ENCODE data around the gene TNFRSF18.
"Not testable (repeated sequence)": the region's sequence is repeated elsewhere in the genome, so short reads cannot be mapped to it uniquely, and the experiment has no call there.

TNFRSF18 gene

GRCh38 chr1:1198423-1199140 lies 7.8 kb downstream of the TNFRSF18 start:
- no peak overlapping the region for H3K27ac ChIP-seq (ENCODE audit: low read depth, low read length)
- H3K9ac ChIP-seq (ENCODE audit: low read depth, low read length): no peak overlapping the region
- 0 out of 2 replicates have a peak, but pooled peaks cover 7% of the 10 kb centered on the region for H3K9me3 ChIP-seq (ENCODE audit: insufficient read depth, low read depth, low read length)
- H3K4me1 ChIP-seq (ENCODE audit: insufficient read depth, low read length): no peaks in the 10 kb centered on the region
- no peak overlapping the region for H3K4me3 ChIP-seq (ENCODE audit: low read length)
- peaks cover 14% of the 10 kb centered on the region for H3K27me3 ChIP-seq (ENCODE audit: insufficient read depth, low read length)
- no peaks in the 10 kb centered on the region for H3K36me3 ChIP-seq (ENCODE audit: insufficient read depth, low read length)
- 92% methylated on average over 23 of the region's 23 CpGs for WGBS

DNA sequence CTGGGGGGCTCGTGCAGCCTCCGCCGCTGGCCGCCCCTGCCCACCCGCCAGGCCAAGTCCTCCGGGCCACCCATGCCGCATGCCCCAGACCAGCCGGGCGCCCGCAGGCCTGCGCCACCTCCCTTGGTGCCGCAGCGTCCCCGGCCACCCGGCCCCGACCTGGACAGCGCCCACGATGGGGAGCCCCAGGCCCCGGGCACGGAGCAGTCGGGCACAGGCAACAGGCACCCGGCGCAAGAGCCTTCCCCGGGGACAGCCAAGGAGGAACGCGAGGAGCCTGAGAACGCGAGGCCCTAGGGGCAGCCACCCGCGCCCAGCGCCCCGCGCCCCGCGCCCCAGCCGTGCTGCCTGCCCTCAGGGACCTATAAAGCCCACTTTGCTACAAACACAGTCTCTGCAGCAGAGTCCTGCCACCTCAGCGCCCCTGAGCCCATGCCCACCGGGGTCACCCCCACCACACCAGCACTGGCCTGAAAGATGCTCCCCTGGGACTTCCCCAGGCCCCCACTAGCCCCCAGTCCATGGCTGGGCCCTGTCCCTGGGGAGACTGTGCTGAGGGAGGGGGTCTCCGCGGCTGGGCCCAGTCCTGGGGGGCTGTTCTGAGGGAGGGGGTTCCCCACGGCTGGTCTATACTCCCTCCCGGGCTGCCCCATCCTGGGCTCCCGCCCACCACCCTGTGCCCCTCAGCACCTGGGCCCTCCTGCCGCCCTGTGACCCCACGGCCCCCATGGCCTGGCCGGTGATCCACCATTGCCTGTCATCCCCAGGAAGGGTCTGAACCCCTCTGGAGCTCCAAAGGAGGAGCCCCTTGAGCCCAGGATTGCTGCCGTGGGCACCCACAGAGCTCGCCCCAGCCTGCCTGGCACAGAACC lies 8.6 kb downstream of the TNFRSF18 start:
- Histone ChIP-seq H3K4me1 (ENCODE audit: insufficient read depth, low read length) (no peaks in the 10 kb centered on the region), H3K4me3 (ENCODE audit: low read length) (no peak overlapping the region), H3K9me3 (ENCODE audit: insufficient read depth, low read depth, low read length) (0 out of 2 replicates have a peak, but pooled peaks cover 7% of the 10 kb centered on the region), H3K36me3 (ENCODE audit: insufficient read depth, low read length) (no peaks in the 10 kb centered on the region), H3K27me3 (ENCODE audit: insufficient read depth, low read length) (peaks cover 10% of the 10 kb centered on the region), H3K9ac (ENCODE audit: low read depth, low read length) (no peak overlapping the region), H3K27ac (ENCODE audit: low read depth, low read length) (no peak overlapping the region)
- 93% methylated on average over 48 of the region's 48 CpGs for WGBS

DNA sequence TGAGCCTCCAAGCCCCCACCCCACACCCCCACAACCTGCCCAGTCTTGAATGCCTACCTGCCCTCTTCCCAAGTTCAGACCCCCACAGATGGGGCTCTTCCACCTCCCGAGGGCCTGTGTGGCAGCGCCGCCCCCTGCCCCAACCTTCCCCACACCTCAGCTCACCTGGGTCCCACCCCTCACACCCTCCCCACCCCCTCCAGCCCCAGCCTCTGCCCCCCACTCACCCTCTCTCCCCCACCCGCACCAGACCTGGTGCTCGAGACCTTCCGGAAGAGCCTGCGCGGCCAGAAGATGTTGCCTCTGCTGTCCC lies 9.2 kb downstream of the TNFRSF18 start:
- H3K36me3 ChIP-seq (ENCODE audit: insufficient read depth, low read length): no peaks in the 10 kb centered on the region
- H3K4me3 ChIP-seq (ENCODE audit: low read length): no peak overlapping the region
- no peaks in the 10 kb centered on the region for H3K4me1 ChIP-seq (ENCODE audit: insufficient read depth, low read length)
- 0 out of 2 replicates have a peak, but pooled peaks cover 10% of the 10 kb centered on the region for H3K9me3 ChIP-seq (ENCODE audit: insufficient read depth, low read depth, low read length)
- H3K9ac ChIP-seq (ENCODE audit: low read depth, low read length): no peak overlapping the region
- peaks cover 8% of the 10 kb centered on the region for H3K27me3 ChIP-seq (ENCODE audit: insufficient read depth, low read length)
- no peak overlapping the region for H3K27ac ChIP-seq (ENCODE audit: low read depth, low read length)
- WGBS: 96% methylated on average over 8 of the region's 8 CpGs

GRCh38 chr1:1196431-1197187 lies 9.8 kb downstream of the TNFRSF18 start:
- no peak overlapping the region for H3K9ac ChIP-seq (ENCODE audit: low read depth, low read length)
- H3K36me3 ChIP-seq (ENCODE audit: insufficient read depth, low read length): no peaks in the 10 kb centered on the region
- H3K9me3 ChIP-seq (ENCODE audit: insufficient read depth, low read depth, low read length): 0 out of 2 replicates have a peak, but pooled peaks cover 15% of the 10 kb centered on the region
- H3K4me1 ChIP-seq (ENCODE audit: insufficient read depth, low read length): no peaks in the 10 kb centered on the region
- no peak overlapping the region for H3K4me3 ChIP-seq (ENCODE audit: low read length)
- no peak overlapping the region for H3K27ac ChIP-seq (ENCODE audit: low read depth, low read length)
- peaks cover 7% of the 10 kb centered on the region for H3K27me3 ChIP-seq (ENCODE audit: insufficient read depth, low read length)
- 90% methylated on average over 13 of the region's 13 CpGs for WGBS

DNA sequence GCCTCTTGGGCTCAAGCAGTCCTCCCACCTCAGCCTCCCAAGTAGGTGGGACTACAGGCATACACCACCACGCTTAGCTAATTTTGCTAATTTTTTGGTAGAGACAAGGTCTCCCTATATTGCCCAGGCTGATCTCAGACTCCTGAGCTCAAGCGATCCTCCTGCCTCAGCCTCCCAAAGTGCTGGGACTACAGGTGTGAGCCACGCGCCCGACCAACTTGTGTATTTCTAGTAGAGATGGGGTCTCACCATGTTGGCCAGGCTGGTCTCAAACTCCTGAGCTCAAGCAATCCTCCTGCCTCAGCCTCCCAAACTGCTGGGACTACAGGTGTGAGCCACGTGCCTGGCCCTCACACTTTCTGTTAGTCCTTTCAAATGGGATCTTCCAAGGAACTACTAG lies 10.7 kb downstream of the TNFRSF18 start:
- H3K9me3 ChIP-seq (ENCODE audit: insufficient read depth, low read depth, low read length): peaks cover 22% of the 10 kb centered on the region; the same call in 1 of the 2 replicates
- H3K4me1 ChIP-seq (ENCODE audit: insufficient read depth, low read length); H3K4me3 ChIP-seq (ENCODE audit: low read length); H3K36me3 ChIP-seq (ENCODE audit: insufficient read depth, low read length); H3K9ac ChIP-seq (ENCODE audit: low read depth, low read length); H3K27me3 ChIP-seq (ENCODE audit: insufficient read depth, low read length); H3K27ac ChIP-seq (ENCODE audit: low read depth, low read length): not testable (repeated sequence)
- WGBS: 96% methylated on average over 6 of the region's 6 CpGs

- H3K27me3 ChIP-seq (ENCODE audit: insufficient read depth, low read length): no peaks in the 10 kb centered on the region
- WGBS: 81% methylated on average over 3 of the region's 3 CpGs
- peaks cover 22% of the 10 kb centered on the region; the same call in 1 of the 2 replicates for H3K9me3 ChIP-seq (ENCODE audit: insufficient read depth, low read depth, low read length)
Measured at GRCh38 chr1:1194723-1195122, 11.7 kb downstream of the TNFRSF18 start.

GRCh38 chr1:1191734-1192133 lies 14.7 kb downstream of the TNFRSF18 start:
- peaks cover 22% of the 10 kb centered on the region; the same call in 1 of the 2 replicates for H3K9me3 ChIP-seq (ENCODE audit: insufficient read depth, low read depth, low read length)

More at GRCh38 chr1:1194723-1195122, 11.7 kb downstream of the TNFRSF18 start:
- H3K4me1 ChIP-seq (ENCODE audit: insufficient read depth, low read length): no peaks in the 10 kb centered on the region
- H3K27ac ChIP-seq (ENCODE audit: low read depth, low read length): no peak overlapping the region
- H3K4me3 ChIP-seq (ENCODE audit: low read length): no peak overlapping the region
- no peak overlapping the region for H3K9ac ChIP-seq (ENCODE audit: low read depth, low read length)
- H3K36me3 ChIP-seq (ENCODE audit: insufficient read depth, low read length): no peaks in the 10 kb centered on the region

DNA sequence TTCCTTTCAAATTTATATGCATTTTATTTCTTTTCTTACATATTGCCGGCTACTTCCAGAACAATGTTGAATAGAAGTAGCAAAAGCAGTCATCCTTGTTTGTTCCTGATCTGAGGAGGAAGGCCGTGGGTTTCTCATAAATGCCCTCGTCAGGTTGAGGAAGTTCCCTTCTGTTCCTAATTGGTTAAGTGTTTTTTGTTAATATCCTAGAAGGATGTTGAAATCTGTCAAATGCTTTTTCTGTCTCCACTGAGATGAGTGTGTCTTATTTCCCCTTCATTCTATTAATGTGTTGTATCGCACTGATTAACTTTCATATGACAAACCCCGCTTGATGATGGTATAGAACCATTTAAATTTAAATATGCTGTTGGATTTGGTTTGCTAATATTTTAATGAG lies 17.3 kb downstream of the TNFRSF18 start:
- Histone ChIP-seq H3K27me3 (ENCODE audit: insufficient read depth, low read length) (peaks cover 2% of the 10 kb centered on the region; the same call in 1 of the 2 replicates), H3K4me1 (ENCODE audit: insufficient read depth, low read length) (no peaks in the 10 kb centered on the region), H3K9ac (ENCODE audit: low read depth, low read length) (no peak overlapping the region), H3K27ac (ENCODE audit: low read depth, low read length) (no peak overlapping the region), H3K9me3 (ENCODE audit: insufficient read depth, low read depth, low read length) (peaks cover 15% of the 10 kb centered on the region; the same call in 1 of the 2 replicates), H3K36me3 (ENCODE audit: insufficient read depth, low read length) (no peaks in the 10 kb centered on the region), H3K4me3 (ENCODE audit: low read length) (no peak overlapping the region)
- WGBS: 81% methylated on average over 4 of the region's 5 CpGs

More at GRCh38 chr1:1191734-1192133, 14.7 kb downstream of the TNFRSF18 start:
- no peak overlapping the region for H3K9ac ChIP-seq (ENCODE audit: low read depth, low read length)
- no peak overlapping the region for H3K27ac ChIP-seq (ENCODE audit: low read depth, low read length)
- no peaks in the 10 kb centered on the region for H3K36me3 ChIP-seq (ENCODE audit: insufficient read depth, low read length)
- peaks cover 2% of the 10 kb centered on the region; the same call in 1 of the 2 replicates for H3K27me3 ChIP-seq (ENCODE audit: insufficient read depth, low read length)
- no peaks in the 10 kb centered on the region for H3K4me1 ChIP-seq (ENCODE audit: insufficient read depth, low read length)
- WGBS: 94% methylated on average over 11 of the region's 11 CpGs
- no peak overlapping the region for H3K4me3 ChIP-seq (ENCODE audit: low read length)

GRCh38 chr1:1187938-1188337 lies 18.5 kb downstream of the TNFRSF18 start:
- H3K27ac ChIP-seq (ENCODE audit: low read depth, low read length): no peak overlapping the region
- no peak overlapping the region for H3K4me3 ChIP-seq (ENCODE audit: low read length)
- H3K4me1 ChIP-seq (ENCODE audit: insufficient read depth, low read length): no peaks in the 10 kb centered on the region
- H3K27me3 ChIP-seq (ENCODE audit: insufficient read depth, low read length): peaks cover 2% of the 10 kb centered on the region; the same call in 1 of the 2 replicates
- H3K9ac ChIP-seq (ENCODE audit: low read depth, low read length): no peak overlapping the region
- H3K9me3 ChIP-seq (ENCODE audit: insufficient read depth, low read depth, low read length): peaks cover 15% of the 10 kb centered on the region; the same call in 1 of the 2 replicates
- no peaks in the 10 kb centered on the region for H3K36me3 ChIP-seq (ENCODE audit: insufficient read depth, low read length)

GRCh38 chr1:1185101-1185765 lies 21.2 kb downstream of the TNFRSF18 start:
- H3K4me3 ChIP-seq (ENCODE audit: low read length): no peak overlapping the region
- no peaks in the 10 kb centered on the region for H3K4me1 ChIP-seq (ENCODE audit: insufficient read depth, low read length)
- H3K9me3 ChIP-seq (ENCODE audit: insufficient read depth, low read depth, low read length): no peaks in the 10 kb centered on the region
- H3K27me3 ChIP-seq (ENCODE audit: insufficient read depth, low read length): peaks cover 2% of the 10 kb centered on the region; the same call in 1 of the 2 replicates
- no peak overlapping the region for H3K9ac ChIP-seq (ENCODE audit: low read depth, low read length)
- H3K27ac ChIP-seq (ENCODE audit: low read depth, low read length): no peak overlapping the region
- H3K36me3 ChIP-seq (ENCODE audit: insufficient read depth, low read length): no peaks in the 10 kb centered on the region
- WGBS: 91% methylated on average over 31 of the region's 31 CpGs

All from HUES64 (cell line).